Fibroblast of villous mesenchyme (primary cell): ENCODE results near the gene RING1. TPM values are rescaled to one million over a fixed set of nuclear protein-coding genes. Genes with fewer than 3 reads are reported as not detected.

Experiments
- DNase-seq: peaks from one replicate; pipeline ENCODE4 v3.0.0-alpha.2; 2010; ENCODE audit warnings: low read depth
- H3K4me3 ChIP-seq: 2 replicates; pipeline ENCODE4 v1.5.1; 2011; ENCODE audit warnings: low read depth, mild to moderate bottlenecking, low read length
- CTCF ChIP-seq: IDR thresholded peaks from 2 replicates; pipeline ENCODE4 v1.5.1; 2012; ENCODE audit warnings: low read depth, mild to moderate bottlenecking, low read length; ENCODE audit not compliant: insufficient read depth
- total RNA-seq: library from RNA; depleted of rRNA; stranded (reverse); fragments of >200 nt; gene quantifications from 2 replicates; pipeline ENCODE4 v1.2.3, GENCODE V29; 2012

The RING1 gene
- total RNA-seq, 1 donor, result 27.2 TPM

- H3K4me3 ChIP-seq, result peak overlapping the region; percentile 98
- DNase-seq, result no peak
- TF ChIP-seq CTCF, result no peak
Observed at GRCh38 chr6:33198853-33199436, 9.4 kb upstream of the RING1 start.

- DNase-seq, result peak; percentile 81
- TF ChIP-seq CTCF, result no peak
- peak overlapping the region; percentile 98 for H3K4me3 ChIP-seq
Observed at GRCh38 chr6:33199687-33200218, 8.5 kb upstream of the RING1 start.

- peak within 1 kb of the TSS; percentile 98 for H3K4me3 ChIP-seq
- DNase-seq, result peak; percentile 100
- TF ChIP-seq CTCF, result no peak
Observed at GRCh38 chr6:33200219-33201146, 7.8 kb upstream of the RING1 start, which contains the start of the genes RXRB and SLC39A7. TSS of gene RXRB (minus strand) at chr6:33200665. CDS start at chr6:33200476, 189 bp downstream. TSS of gene SLC39A7 (plus strand) at chr6:33200867. CDS start at chr6:33201246, 379 bp downstream.

GRCh38 chr6:33201147-33201545, 7.2 kb upstream of the RING1 start:
- peak overlapping the region; percentile 98 for H3K4me3 ChIP-seq
- no peak for DNase-seq
- no peak for TF ChIP-seq CTCF

GRCh38 chr6:33201935-33202334, 6.4 kb upstream of the RING1 start:
- TF ChIP-seq CTCF, result no peak
- no peak for DNase-seq
- peak overlapping the region; percentile 98 for H3K4me3 ChIP-seq

- DNase-seq, result no peak
- H3K4me3 ChIP-seq, result no peak overlapping the region
- no peak for TF ChIP-seq CTCF
Observed at GRCh38 chr6:33202799-33203198, 5.5 kb upstream of the RING1 start.
